ENCODE results near the gene SCN11A.

- TF ChIP-seq CTCF (IDR thresholded peaks at IDR 0.05) = no peak
- TF ChIP-seq POLR2A (IDR thresholded peaks at IDR 0.05) = no peak
Measured at GRCh38 chr3:39100500-39100886, 48.7 kb upstream of the SCN11A start.

Measured in lower leg skin (tissue), 3 donors.